HUDEP-2 (cell line): ENCODE data around the gene ANXA6.
A peak's percentile ranks its signal among the peaks of the same experiment; 100 is the strongest.

Source experiments
- DNase-seq, 76 experiments: peaks; one replicate each; lab custom pipeline; 2025; ENCODE audit not compliant: unreplicated experiment in 76 of 76; lab: John Stamatoyannopoulos, UW

The ANXA6 gene

DNA sequence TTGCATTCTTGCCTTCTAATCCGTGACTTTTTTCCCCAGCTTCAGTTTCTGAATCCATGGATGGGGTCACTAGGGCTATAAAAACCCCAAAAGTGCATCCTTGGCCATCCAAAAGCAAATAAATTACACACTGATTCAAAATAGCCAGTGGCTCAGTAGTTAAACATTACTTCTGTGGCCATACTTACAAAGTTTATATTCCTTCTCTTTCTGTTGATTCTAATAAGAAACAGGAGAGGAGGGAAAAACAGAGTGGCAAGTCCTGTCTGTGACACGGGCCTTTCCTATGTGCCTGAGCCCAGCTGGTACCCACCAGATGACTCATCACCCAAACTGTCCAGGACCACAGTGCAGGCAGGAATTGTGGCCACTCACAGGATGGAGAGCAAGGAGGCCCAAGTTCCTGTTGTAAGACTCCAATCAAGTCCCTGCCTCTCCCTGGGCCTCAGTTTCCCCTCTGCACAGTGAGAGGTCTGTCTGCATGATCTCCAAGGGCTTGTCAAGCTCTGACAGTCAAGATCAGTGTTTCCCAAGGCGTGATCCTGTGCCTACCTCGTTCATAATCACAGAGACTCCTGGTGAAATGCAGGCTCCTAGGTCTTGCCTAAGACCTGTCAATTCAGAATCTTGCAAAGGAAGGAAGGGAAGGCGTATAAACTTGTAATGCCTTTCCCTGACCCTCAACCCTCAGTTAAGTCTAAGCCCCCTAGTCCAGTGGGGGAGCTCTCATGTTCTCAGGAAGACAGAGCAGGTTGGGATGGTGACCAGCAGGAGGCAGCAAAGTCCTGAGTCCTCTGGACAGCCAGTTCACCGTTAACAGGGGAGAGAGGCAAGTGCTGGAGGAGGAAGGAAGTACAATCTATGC is 106.3 kb downstream of the ANXA6 start:
- peak in 71 of 76 experiments; percentile 5 to 85 (median 57) for DNase-seq
